GM19397 (cell line): ENCODE measurements around the gene MOB2.

Experiments used
- ATAC-seq: cut with Tn5 transposase; IDR thresholded peaks from one replicate; pipeline ENCODE4 v1.9.1; 2021; ENCODE audit warnings: mild to moderate bottlenecking, moderate library complexity; ENCODE audit not compliant: unreplicated experiment

The MOB2 gene

GRCh38 chr11:1486054-1486825, at the start of gene MOB2:
TSS of gene MOB2 (minus strand) at chr11:1486779. CDS start at chr11:1486556, 223 bp downstream.
- ATAC-seq, result no peak

- ATAC-seq, result no peak
Observed at GRCh38 chr11:1534682-1535081, 48.1 kb upstream of the MOB2 start.

GRCh38 chr11:1534171-1534570, 47.6 kb upstream of the MOB2 start:
- no peak for ATAC-seq

GRCh38 chr11:1533342-1533725, 46.8 kb upstream of the MOB2 start:
- no peak for ATAC-seq

GRCh38 chr11:1532606-1533341, 46.2 kb upstream of the MOB2 start:
- no peak for ATAC-seq

- no peak for ATAC-seq
Observed at GRCh38 chr11:1532014-1532586, 45.5 kb upstream of the MOB2 start.

GRCh38 chr11:1531449-1532013, 45.0 kb upstream of the MOB2 start:
- ATAC-seq, result no peak

GRCh38 chr11:1530686-1531448, 44.3 kb upstream of the MOB2 start:
- no peak for ATAC-seq

GRCh38 chr11:1529774-1530173, 43.2 kb upstream of the MOB2 start:
- no peak for ATAC-seq

- no peak for ATAC-seq
Observed at GRCh38 chr11:1529286-1529685, 42.7 kb upstream of the MOB2 start.

- ATAC-seq, result no peak
Observed at GRCh38 chr11:1528710-1529109, 42.1 kb upstream of the MOB2 start.

- ATAC-seq, result no peak
Observed at GRCh38 chr11:1526785-1527184, 40.2 kb upstream of the MOB2 start.

GRCh38 chr11:1523779-1524178, 37.2 kb upstream of the MOB2 start:
- ATAC-seq, result no peak

GRCh38 chr11:1523077-1523476, 36.5 kb upstream of the MOB2 start:
- ATAC-seq, result no peak

- peak; percentile 24 for ATAC-seq
Observed at GRCh38 chr11:1522081-1522424, 35.5 kb upstream of the MOB2 start.

GRCh38 chr11:1521382-1522080, 35.0 kb upstream of the MOB2 start:
- ATAC-seq, result peak; percentile 77

GRCh38 chr11:1520663-1521267, 34.2 kb upstream of the MOB2 start:
- ATAC-seq, result no peak

GRCh38 chr11:1520209-1520662, 33.7 kb upstream of the MOB2 start:
- ATAC-seq, result no peak

- ATAC-seq, result no peak
Observed at GRCh38 chr11:1519028-1520010, 32.7 kb upstream of the MOB2 start.
